ENCODE measurements around the gene CFAP100.

The CFAP100 gene

DNA sequence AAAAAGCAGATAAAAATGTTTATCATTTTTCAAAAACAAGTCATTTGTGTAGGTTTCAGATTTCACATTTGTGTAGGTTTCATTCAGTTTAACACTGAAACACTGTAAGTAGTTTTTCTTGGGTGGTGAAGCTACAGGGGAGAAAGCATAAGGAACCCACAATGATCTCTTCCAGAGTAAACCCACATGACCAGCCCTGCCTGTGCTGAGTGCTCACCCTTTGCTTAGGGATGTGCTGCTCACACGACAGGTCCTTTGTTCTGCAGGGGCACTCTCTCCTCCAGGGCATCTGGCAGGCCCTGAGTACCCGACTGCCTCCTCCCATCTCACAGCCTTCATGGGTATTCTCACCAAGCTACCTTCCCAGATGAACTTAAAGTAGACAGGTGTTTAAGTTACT is 52.1 kb downstream of the CFAP100 start:
- no peak for DNase-seq

DNA sequence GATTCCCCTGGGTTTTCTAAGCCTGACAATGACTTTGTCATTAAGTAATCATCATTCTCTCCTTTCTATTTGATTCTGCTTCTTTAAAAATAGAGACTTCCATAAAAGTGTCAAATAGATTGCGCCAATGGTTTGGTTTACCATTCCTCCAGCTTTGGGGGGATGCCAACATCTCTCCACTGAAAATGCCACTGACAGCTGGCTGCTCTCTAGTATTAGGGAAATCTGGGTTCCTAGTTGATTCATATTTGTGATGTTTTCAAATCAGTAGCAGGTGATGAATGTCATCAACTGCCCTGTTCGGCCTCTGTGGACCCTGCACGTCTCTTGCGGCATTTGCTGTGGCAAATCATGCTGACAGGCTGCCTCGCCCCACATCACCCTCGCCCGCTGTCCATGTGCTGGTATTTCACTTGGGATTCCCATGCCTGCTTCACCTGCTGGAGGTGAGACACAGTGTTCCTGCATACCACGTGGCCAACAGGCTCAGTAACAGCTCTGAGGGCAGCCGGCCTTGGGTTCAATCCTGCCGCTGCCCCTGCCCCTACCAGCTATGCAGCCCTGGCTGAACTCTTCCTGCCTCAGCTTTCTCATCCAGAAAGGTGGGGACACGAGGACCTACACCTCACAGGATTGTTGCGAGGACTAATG is 52.9 kb downstream of the CFAP100 start:
- no peak for DNase-seq

DNA sequence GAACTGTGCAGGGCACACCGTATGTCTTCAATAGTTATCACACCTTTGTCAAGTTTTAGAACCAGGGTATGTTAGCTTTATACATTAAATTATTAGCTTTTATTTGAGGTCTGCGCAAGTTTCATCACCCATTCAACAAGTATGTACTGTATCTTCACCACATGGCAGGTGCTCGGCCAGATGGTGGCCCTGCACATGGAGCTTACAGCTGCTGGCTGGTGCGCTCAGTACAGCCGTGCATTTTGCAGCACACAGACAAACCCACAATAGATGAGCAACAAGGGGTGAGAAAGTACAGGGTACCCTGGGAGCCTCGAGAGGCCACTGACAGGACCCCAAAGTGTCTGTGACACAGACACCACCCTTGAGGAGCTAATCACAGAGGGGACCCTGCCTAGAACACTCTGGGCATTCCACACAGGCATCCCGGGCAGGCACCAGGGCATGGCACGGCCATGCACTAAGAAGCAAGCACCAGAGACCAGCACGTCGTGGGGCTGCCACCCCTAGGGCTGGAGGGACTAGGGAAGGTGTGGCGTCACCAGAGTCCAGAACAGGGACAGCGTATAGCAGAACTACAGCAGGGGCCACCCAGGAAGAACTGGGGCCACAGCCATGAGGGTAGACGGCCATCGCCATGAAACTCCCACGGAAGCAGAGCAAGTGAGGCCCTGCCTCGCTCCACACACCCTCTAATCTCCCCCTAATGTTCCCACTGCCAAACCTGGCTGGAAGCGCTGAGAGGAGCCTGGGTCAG is 53.6 kb downstream of the CFAP100 start:
- no peak for DNase-seq

DNA sequence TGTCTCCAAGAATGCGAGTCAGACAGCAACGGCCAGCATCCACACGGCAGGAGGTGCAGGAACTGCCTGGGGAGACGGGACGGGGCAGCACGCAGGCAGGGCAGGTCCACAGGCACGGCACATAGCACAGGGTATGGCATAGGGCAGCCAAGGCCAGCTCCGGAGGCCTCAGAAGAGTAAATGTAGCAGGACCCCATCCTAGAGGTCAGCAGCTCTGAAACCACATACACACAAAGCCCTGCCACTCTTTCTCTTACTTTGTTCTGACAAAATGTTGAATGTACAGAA is 54.1 kb downstream of the CFAP100 start:
- DNase-seq = no peak

DNA sequence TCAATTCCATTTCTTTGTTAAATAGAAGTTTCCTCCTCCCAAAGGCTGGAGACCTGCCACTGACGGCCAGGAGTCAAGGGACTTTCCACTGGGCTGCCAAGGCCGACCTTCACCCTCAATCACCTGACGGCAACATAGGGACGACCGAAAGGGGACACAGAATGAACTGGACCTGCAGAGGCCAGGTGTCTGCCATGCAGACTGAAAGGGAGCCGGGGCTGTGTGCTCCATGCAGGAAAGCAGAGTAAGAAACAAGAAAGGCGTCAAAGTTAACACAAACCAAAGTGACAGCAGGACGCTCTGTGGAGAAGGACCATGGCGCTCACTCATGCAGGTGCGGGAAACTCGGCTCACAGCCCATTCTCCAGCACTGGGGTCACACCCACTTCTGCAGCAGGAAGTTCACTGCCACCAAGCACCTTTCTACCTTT is 54.9 kb downstream of the CFAP100 start:
- DNase-seq = no peak

DNA sequence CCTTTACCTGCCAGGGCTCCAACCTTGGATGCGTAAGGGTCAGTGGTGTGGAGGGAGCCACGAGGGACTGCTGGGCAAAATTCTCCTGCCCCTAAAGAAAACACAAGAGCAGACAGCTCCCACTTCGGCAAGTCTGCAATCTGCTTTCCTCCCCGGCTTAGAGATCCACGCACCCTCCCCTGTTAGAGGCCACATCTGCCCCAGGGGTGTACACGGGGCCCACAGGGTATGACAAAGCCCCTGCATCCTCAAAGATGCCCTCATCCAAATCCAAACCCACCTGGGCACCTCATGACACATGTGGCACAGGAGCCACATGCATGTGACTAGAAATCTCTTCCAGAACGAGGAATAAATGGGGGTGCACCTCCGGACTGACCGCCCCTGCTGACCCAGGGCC is 55.5 kb downstream of the CFAP100 start:
- DNase-seq = no peak

DNA sequence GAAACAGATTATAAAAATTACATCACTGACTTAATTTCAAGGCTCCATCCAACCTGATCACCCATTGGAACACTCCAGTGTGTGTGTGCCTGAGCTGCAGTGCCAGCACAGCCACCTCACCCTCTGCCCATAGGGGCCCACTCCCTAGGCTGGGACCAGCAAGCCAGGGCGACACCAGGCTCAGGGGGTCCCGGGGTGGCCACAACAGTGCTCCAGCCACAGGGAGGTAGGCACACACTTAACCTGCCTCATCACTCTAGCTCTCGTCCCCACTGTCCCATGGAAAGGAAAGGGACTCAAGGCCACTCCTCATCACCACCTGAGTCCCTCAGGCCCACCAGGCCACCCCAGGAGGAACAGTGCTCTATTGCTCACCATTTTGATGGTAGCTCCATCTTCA is 56.0 kb downstream of the CFAP100 start:
- DNase-seq = no peak

DNA sequence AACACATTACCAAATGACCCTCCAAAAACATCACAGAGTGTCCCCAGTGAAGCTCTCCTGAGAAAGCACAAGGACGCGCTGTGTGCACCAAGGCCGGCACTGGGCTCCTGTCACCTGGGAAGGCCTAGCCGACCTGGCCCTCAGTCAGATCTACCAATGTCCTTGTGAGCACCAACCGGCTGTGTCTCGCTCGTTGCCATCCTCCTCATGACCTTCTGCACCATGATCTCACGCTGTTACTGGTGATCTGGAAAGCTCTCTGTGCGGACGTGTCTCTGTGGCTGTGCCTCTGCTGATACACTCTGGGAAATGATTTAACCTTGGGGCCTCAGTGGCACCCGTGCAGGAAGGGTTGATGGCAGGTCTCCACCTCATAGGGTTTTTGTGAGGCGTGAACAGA is 56.8 kb downstream of the CFAP100 start:
- no peak for DNase-seq

DNA sequence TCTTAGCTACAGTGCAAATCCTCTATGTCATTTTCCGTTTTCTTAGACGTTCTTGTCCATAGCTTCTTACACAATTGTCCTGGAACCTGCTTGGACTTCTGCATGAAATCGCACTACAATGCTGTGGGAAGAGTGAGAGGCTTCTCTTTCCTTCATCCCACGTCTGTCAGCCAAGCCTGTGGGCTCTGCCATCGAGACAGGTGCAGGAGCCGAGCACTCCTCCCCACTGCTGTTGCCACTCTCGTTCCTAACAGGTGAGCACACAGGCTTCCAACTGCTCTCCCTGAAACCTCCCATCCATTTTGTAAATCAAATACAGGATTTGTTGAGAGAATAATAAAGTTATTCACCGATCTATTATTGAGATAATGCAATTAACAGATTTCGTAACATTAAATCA is 57.5 kb downstream of the CFAP100 start:
- no peak for DNase-seq

DNA sequence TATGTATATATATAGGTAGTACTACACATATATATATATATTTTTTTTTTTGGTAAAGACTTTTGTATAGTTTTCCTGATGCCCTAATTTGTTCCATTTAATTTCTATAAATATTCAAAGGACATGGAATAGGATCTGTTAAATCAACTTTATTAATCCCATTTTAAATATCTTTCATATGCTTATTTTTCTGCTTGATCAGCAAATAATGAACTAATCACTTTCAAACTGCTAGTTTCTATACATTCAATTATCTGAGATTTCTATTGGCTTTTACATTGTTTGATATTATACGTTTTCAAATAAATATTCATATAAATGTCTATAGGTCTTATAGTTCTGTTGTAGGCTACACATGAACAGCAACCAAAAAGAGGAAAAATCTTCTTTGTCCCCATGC is 59.3 kb downstream of the CFAP100 start:
- no peak for DNase-seq

DNA sequence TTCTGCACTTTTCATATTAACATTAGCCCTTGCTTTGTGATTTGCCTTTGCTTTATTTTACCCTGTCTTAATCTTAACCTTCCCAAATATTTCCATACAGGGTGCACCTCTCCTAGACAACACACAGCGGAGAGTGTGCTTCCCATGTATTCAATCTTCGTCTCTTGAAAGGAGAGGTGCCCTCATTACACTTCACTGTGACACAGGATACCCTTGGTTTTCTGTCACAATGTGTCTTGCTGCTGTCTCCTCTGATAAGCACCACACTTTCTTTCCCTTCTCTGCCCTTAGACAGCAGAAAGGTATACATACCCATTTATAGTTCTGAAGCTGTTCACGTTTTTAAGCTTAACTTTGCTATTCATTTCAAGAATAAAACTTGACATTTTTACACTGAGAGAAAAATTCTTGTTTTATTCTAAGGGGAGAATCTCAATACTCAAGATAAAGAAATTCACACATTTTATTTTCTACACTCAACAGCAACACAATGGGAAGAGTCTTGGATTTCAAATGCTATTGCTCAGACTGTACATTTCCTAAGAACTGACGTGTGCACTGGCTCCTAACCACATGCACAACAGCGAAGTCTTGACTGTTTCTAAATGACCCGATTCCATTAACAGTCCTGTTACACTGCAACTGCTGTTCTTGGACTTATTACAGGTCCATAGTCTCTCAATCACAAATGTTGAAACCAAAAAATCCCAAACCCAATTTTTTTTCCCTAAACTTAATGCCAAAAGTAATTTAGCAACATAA is 59.9 kb downstream of the CFAP100 start:
- DNase-seq = no peak

DNA sequence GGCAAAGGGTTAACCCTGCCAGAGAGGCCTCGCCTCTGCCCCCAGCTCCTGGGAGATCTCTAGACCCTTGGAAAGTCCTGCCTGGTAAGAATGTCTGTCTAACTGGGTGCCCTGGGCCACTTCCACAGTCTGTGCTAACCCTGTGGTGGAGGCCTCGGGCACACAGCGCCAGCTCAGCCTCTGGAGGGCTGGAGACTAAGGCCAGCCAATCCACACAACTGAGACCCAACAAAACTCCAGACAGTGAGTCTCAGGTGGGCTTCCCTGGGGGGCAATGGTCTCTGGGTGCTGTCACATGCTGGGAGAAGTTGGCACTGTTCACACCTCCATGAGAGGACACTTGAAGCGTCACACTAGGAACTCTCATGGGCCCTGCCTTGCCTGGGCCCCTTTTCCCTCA is 61.5 kb downstream of the CFAP100 start:
- no peak for DNase-seq

DNA sequence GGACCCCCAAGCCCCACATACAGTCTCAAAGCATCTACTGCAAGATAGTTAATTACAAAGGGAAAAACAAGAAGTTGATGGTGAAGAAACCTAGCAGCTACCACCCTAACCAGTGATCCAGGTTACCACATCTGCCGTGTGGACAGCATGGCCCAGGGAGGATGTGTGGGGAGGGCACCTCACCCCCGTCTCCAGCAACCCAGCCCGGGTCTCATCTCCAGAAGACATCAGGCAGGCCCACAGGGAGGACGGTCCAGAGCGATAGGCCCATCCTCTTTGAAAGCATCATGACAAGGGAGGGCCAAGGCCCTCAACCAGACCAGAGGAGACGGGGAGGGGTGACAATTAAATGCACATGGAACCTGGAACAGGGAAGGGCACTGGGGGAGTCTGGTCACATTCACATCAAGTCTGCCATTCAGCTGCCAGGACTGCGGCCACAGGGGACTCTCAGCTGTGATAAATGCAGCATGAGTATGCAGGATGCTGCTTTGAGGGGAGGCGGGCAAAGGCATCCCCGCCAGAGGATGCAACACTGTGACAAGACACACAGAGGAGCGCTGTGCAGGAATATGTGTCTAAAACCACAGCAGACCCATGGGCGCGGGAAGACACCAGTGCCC is 62.2 kb downstream of the CFAP100 start:
- no peak for DNase-seq

DNA sequence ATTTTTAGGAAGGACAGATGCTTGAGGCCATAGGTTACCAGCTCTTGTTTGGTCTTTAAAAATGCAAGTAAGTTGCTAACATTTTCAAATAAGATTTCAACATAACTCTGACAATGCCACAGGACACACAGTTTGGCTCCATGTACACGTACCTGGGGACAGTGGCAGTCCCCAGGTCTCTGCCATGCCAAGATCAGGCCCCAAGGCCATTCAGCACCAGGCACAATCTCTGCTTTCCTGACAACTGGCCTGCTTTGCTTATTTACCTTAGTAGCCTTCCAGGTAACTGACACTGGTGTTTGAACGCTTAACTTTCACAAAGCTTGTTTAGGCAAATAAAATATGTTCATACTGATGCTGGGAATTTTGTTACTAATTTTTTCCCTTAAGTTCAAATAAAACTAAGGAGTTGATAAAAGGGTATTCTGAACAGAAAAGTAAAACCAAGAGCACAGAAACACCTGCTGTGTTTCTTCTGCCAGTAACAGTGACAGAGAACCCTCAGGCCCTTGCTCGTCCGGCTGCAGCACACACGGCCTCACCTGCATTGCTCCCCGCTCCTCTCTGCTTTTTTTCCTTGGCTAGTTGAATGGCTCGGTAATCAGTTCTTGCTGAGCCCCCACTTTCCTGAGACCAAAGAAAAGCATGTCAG is 64.5 kb downstream of the CFAP100 start:
- no peak for DNase-seq

DNA sequence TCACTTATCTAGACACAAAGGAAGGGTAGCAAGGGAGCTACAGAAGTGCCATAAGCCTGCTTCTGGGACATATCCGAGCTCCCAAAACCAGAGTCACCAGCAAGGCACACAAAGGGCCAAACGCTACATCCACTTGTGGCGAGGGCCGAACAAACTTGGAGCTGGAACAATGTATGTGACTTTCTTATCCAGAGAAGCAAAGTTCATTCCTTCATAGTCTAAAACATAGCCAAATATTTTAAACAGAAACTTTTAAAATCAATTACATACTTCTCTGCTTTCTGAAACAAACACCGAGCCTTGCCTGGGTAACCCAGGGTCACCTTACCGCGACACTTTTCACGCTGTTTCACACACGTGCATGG is 65.0 kb downstream of the CFAP100 start:
- DNase-seq = no peak

DNA sequence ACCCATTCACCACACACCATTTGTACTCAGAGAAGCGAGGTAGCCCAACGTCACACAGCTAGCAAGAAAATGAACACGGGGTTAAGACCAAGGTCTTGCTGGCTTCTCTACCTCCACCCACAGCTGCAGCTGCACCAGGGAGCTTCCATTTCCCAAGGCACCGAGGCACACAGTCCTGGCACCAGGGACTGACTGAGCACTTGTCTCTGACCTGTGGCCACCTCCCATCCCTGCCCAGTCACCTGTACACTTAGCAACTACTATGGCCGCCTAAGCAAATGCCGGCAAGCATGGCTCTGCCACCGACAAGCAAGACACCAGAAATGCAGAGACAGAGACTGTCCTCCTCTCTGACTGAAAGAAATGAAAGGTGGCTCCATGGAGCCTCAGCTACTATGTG is 65.7 kb downstream of the CFAP100 start:
- no peak for DNase-seq

DNA sequence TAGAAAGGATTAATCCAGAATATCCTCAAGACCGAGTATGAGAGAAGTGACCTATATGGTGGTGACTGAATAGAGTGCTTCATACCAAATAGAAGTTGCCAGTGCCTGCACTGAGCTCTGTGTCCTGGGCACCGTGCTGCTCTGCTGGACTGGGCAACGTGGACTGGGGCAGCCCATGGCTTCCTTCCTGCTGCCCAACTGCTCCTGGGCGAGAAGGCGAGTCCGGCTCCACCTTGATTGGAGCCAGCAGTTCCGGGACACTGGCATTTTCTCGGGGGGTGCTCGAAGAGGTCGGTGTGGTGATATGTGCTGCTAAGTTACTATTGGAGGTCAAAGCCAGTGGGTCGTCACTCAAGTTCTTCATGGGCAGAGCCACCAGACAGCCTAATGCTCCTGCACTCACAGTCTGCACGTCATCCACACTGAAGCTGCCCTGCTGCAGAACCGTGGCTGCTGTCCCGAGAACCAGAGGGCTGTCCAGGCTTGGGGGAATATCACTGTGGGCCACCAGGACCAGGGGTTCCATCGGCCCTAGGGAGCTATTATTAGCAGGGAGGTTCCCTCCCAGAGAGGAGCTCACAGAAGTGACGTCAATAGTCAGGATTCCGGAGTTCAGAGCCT is 66.9 kb downstream of the CFAP100 start:
- DNase-seq = no peak

DNA sequence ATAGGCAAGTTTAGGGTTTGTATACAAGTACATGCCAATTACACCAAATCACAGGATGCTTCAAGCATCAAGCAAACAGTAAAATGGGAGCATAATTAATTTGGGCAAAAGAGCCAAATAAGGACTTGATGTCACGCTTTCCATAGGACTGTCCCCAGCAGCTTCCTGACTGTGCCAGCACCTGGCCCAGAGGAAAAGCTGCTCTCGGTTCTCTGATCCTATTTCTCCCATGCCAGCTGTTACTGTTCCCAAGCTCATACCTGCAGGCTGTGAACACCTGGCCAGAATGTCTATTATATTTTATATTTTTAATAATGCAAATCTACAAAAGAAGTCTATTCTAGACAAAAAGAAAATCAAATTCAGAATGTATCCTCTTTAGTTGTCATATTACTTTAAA is 68.8 kb downstream of the CFAP100 start:
- DNase-seq = no peak

DNA sequence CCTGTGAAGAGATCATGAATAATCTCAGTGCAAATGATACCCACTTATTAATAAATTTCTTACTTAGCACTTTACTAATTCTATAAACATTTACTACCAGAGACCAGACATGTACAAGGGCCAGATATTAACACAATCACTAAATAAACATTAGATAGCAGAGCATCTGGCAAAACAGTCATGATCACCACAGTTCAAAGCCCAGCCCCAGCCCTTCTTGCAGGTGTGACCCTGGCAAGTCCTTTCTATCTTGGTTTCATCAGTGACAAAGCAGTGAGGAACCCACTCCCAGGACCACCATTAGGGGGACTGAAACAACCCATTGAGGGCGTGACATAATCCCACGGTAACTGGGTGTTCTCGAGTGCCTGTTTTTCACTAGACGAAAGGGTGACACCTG is 69.4 kb downstream of the CFAP100 start:
- DNase-seq = no peak

DNA sequence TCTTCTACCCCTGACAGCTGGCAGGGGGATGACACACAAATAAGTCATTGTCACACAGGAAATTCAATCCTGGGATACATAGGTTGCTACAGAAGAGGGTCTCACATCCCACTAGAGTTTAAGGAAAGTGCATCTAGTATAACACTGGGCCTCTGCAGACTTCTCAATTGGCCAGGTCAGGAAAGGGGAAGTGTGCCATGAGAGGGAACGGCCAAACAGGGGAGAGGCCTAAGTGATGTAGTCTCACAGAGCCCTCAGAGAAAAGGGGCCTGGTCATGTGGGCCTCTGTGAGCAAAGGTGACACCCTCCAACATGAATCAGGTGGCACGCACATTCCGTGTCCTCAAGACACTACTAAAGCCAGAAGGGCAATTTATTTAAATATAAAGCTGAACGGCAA is 69.8 kb downstream of the CFAP100 start:
- no peak for DNase-seq

DNA sequence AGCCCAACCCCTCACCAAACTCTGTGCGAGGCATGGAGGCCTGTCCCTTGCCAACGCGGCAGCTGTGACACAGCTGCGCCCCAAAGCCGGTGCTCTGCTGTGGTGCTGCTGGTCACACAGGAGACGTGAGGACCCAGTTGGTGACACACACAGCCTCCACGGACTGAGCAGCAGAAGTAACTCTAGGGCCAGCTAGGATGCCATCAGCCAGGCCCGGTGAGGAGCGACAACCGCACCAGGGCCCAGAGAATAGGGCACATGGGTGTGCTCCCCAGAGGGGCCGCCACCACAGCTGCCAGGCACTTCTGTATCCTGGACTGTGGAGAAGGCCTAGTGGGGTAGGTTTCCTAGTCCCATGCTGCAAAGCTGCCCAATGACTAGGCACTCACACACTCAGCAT is 70.3 kb downstream of the CFAP100 start:
- no peak for DNase-seq

DNA sequence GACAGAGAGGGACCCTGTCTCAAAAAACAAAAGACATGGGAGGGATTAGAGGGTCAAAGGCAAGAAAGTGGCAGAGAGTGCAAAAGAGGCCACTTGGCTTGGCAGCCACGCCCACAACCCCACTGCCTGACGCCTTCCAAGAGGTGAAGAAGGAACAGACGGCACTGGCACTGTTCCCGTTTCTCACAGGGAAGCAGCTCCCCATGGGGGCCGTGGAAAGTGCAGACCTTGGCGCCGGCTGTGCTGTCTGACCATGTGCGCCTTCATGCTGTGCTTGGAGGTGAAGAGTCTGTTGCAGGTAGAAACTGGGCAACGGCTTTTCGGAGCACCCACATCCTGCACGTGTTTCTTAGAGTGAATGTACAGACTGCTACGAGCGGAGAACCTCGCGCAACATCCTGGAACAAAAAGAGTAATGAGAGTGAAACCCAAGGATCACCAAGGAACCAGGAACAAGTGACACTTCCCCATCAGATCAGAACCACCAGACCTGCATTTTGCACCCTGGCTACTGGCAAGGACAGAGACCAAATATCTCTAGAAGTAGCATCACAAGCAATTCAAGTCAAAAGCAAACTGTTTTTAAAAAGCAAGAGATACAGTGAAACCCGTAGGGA is 71.3 kb downstream of the CFAP100 start:
- no peak for DNase-seq

All from kidney glomerular epithelial cell (primary cell).